GM12878 (cell line): ENCODE data around the gene CACNA1D. TPM values are rescaled to one million over a fixed set of nuclear protein-coding genes. Genes with fewer than 3 reads are reported as not detected.

Source experiments
- ATAC-seq: fragments of 200-7000 bp; cut with Tn5 transposase; 3 replicates; pipeline ENCODE4 v1.9.1; 2020; ENCODE audit warnings: mild to moderate bottlenecking, moderate library complexity
- BruUV-seq: library from RNA; stranded (reverse); fragments of 400-500 nt; replicated peaks from 2 replicates; lab custom pipeline; 2021; lab: Mats Ljungman, UMichigan
- CTCF ChIA-PET: fragments of 300-600 bp; sonication (Branson Sonifier 250); formaldehyde crosslinking; extraction: SDS; loops from one replicate; lab custom pipeline; 2021; ENCODE audit warnings: inconsistent platforms; lab: Yijun Ruan, JAX
- POLR2A ChIA-PET: fragments of 350-600 bp; formaldehyde crosslinking; extraction: SDS; loops from one replicate; lab custom pipeline; 2021; ENCODE audit warnings: inconsistent platforms; lab: Charles Lee
- RAD21 ChIA-PET: fragments of 300-600 bp; sonication (Branson Sonifier 250); formaldehyde crosslinking; loops from one replicate; lab custom pipeline; 2023; ENCODE audit warnings: antibody characterized with exemption; ENCODE audit not compliant: unreplicated experiment; lab: Charles Lee
- SMC1A ChIA-PET: fragments of 300-600 bp; sonication (Branson Sonifier 250); formaldehyde crosslinking; loops from one replicate; lab custom pipeline; 2023; ENCODE audit not compliant: unreplicated experiment, uncharacterized antibody; lab: Charles Lee
- DNase-seq: peaks from one replicate; pipeline ENCODE4 v3.0.0-alpha.2; 2011; ENCODE audit warnings: low read depth, low spot score
- FAIRE-seq: peaks from 3 replicates; lab custom pipeline; 2011; peaks lifted over from hg19 to GRCh38; lab: Jason Lieb, UNC
- H2AFZ ChIP-seq: 2 replicates; pipeline ENCODE4 v1.6.0; 2011; ENCODE audit warnings: low read depth, low read length, control low read depth; ENCODE audit not compliant: control insufficient read depth
- H3K27ac ChIP-seq: 2 replicates; pipeline ENCODE4 v1.5.1; 2011; ENCODE audit warnings: control low read depth; ENCODE audit not compliant: control insufficient read depth, insufficient read depth
- H3K27me3 ChIP-seq, 2 experiments: replicated peaks in 1 of 2; 2 replicates each; pipeline versions ENCODE4 v1.6.0 to v1.6.1; 2011; ENCODE audit warnings: low read length in 1 of 2; ENCODE audit not compliant: control insufficient read depth in 2 of 2, insufficient read depth in 2 of 2
- H3K36me3 ChIP-seq, 2 experiments: 2 replicates each; pipeline ENCODE4 v1.5.1; 2011; ENCODE audit warnings: low read length in 1 of 2; ENCODE audit not compliant: control insufficient read depth in 2 of 2, insufficient read depth in 2 of 2
- H3K4me1 ChIP-seq: 2 replicates; pipeline ENCODE4 v1.6.1; 2011; ENCODE audit warnings: mild to moderate bottlenecking, low read length, moderate library complexity, mixed read lengths; ENCODE audit not compliant: control insufficient read depth, insufficient read depth
- H3K4me2 ChIP-seq: 2 replicates; pipeline ENCODE4 v1.6.0; 2011; ENCODE audit warnings: control low read depth; ENCODE audit not compliant: control insufficient read depth, insufficient read depth
- H3K4me3 ChIP-seq: fragments of 200-600 bp; sonication (generic); 2 replicates; pipeline ENCODE4 v1.5.1; 2016
- H3K79me2 ChIP-seq: 2 replicates; pipeline ENCODE4 v1.6.0; 2011; ENCODE audit warnings: low read length; ENCODE audit not compliant: control insufficient read depth, insufficient read depth
- H3K9ac ChIP-seq: 2 replicates; pipeline ENCODE4 v1.8.0; 2011; ENCODE audit warnings: low read length, control low read depth, mixed read lengths; ENCODE audit not compliant: control insufficient read depth, insufficient read depth
- H3K9me3 ChIP-seq: replicated peaks from 3 replicates; pipeline ENCODE4 v1.5.1; 2011; ENCODE audit warnings: mild to moderate bottlenecking, low read length; ENCODE audit not compliant: control insufficient read depth, insufficient read depth
- H4K20me1 ChIP-seq: 2 replicates; pipeline ENCODE4 v1.6.0; 2011; ENCODE audit not compliant: control insufficient read depth, insufficient read depth
- ATF7 ChIP-seq: fragments of 450-650 bp; IDR thresholded peaks from 2 replicates; pipeline ENCODE4 v1.6.1; 2016; ENCODE audit warnings: low read depth, mild to moderate bottlenecking
- BACH1 ChIP-seq: fragments of 450-650 bp; IDR thresholded peaks from 2 replicates; pipeline ENCODE4 v1.6.1; 2017; ENCODE audit warnings: mild to moderate bottlenecking, borderline replicate concordance
- CREB1 ChIP-seq: IDR thresholded peaks from 2 replicates; pipeline ENCODE4 v1.6.1; 2012; ENCODE audit warnings: low read depth, mild to moderate bottlenecking, inconsistent platforms
- EED ChIP-seq: sonication (generic); IDR thresholded peaks from 2 replicates; pipeline ENCODE4 v1.6.1; 2016; ENCODE audit warnings: antibody characterized with exemption, low read depth
- EGR1 ChIP-seq, 2 experiments: IDR thresholded peaks; 1 replicate in 1 of 2; 2 replicates in 1 of 2; pipeline ENCODE4 v1.6.1; 2011 to 2012; ENCODE audit warnings: low read depth in 2 of 2, low read length in 2 of 2, borderline replicate concordance in 1 of 2, mild to moderate bottlenecking in 1 of 2, moderate library complexity in 1 of 2
- HDAC6 ChIP-seq: fragments of 200-600 bp; sonication (generic); IDR thresholded peaks from one replicate; pipeline ENCODE4 v1.8.0; 2017; ENCODE audit warnings: antibody characterized with exemption; ENCODE audit not compliant: unreplicated experiment
- NFYA ChIP-seq: IDR thresholded peaks from 2 replicates; pipeline ENCODE4 v1.6.1; 2011; ENCODE audit warnings: low read depth, mild to moderate bottlenecking, low read length, improper control_type of control experiment, borderline replicate concordance
- SIN3A ChIP-seq: IDR thresholded peaks from 2 replicates; pipeline ENCODE4 v1.6.1; 2012; ENCODE audit warnings: low read depth, low read length, improper control_type of control experiment
- SMC3 ChIP-seq: IDR thresholded peaks from 2 replicates; pipeline ENCODE4 v1.6.1; 2011; ENCODE audit warnings: low read length, improper control_type of control experiment, borderline replicate concordance
- SRF ChIP-seq, 2 experiments: IDR thresholded peaks; 2 replicates each; pipeline ENCODE4 v1.6.1; 2011; ENCODE audit warnings: low read depth in 2 of 2, low read length in 2 of 2, mild to moderate bottlenecking in 1 of 2, moderate library complexity in 1 of 2
- SUZ12 ChIP-seq: fragments of 200-600 bp; sonication (generic); IDR thresholded peaks from one replicate; pipeline ENCODE4 v1.6.1; 2018; ENCODE audit warnings: antibody characterized with exemption, mild to moderate bottlenecking; ENCODE audit not compliant: unreplicated experiment
- ZNF384 ChIP-seq: IDR thresholded peaks from 2 replicates; pipeline ENCODE4 v1.6.1; 2012; ENCODE audit warnings: low read depth, mild to moderate bottlenecking, low read length, improper control_type of control experiment, borderline replicate concordance
- WGBS: methylation state at CpG from one replicate; pipeline ENCODE4 v1.1.6; 2016; ENCODE audit warnings: low lambda C conversion rate; ENCODE audit not compliant: insufficient replicate concordance, insufficient coverage; ENCODE audit errors: missing lambda C conversion rate; 5-methylcytosine and 5-hydroxymethylcytosine counted together
- in situ Hi-C: fragments of 300-500 bp; cut with MboI; formaldehyde crosslinking; loops from 9 replicates; pipeline ENCODE4 v1.14.3; 2018; ENCODE audit warnings: mixed read lengths
- intact Hi-C: fragments of 100-400 bp; cut with micrococcal nuclease; formaldehyde crosslinking; loops from one replicate; pipeline ENCODE4 v1.14.2; 2022; ENCODE audit not compliant: unreplicated experiment
- polyA plus RNA-seq, 11 experiments: library from polyadenylated mRNA; depleted of rRNA in 4 of 11; unstranded in 6 of 11; stranded (reverse) in 5 of 11; fragments of >200 nt; fragmentation: Nextera tagmentation in 4 of 11; fragmentation: Illumina TruSeq in 1 of 11; extraction: Ambion mirVana in 4 of 11; extraction: Trizol in 1 of 11; gene quantifications; 1 replicate in 1 of 11; 2 replicates in 10 of 11; pipeline versions ENCODE4 v1.2.1 to v1.2.3, GENCODE V29; 2011 to 2016; ENCODE audit warnings: inconsistent platforms in 2 of 11, missing spikeins in 2 of 11, low read depth in 1 of 11
- total RNA-seq, 4 experiments: library from RNA; depleted of rRNA in 3 of 4; stranded (reverse); fragments of >200 nt in 3 of 4; fragmentation: Illumina TruSeq in 1 of 4; extraction: Trizol in 1 of 4; gene quantifications; 2 replicates each; pipeline versions ENCODE4 v1.2.1 to v1.2.3, GENCODE V29; 2013 to 2021
- TF ChIP-seq, protein P1 (sequence below): fragments of 450-650 bp; IDR thresholded peaks from 2 replicates; pipeline ENCODE4 v1.6.1; 2018; ENCODE audit warnings: borderline replicate concordance, mild to moderate bottlenecking; ENCODE audit not compliant: partially characterized antibody

The CACNA1D gene
- total and polyA plus RNA-seq, 10 of the 15 experiments (the other 5 are each of a cell fraction or from before 2014, with no cell fraction given), result 0.21 to 24.4 (median 1.6) TPM

GRCh38 chr3:53534216-53534615 is 39.8 kb downstream of the CACNA1D start:
- H3K79me2 ChIP-seq, result no peaks in the 10 kb centered on the region
- no peak overlapping the region for H3K27ac ChIP-seq
- no peaks in the 10 kb centered on the region for H3K27me3 ChIP-seq
- H2AFZ ChIP-seq, result no peak overlapping the region
- H4K20me1 ChIP-seq, result no peaks in the 10 kb centered on the region
- CTCF ChIA-PET, result interaction anchor here (1.0 to 1.4 kb wide), 2 partner anchors 175 to 176 kb away, joined by 3 to 6 read pairs; no protein-coding TSS in a partner anchor
- no peaks in the 10 kb centered on the region for H3K4me1 ChIP-seq
- H3K36me3 ChIP-seq, result no peaks in the 10 kb centered on the region
- RAD21 ChIA-PET, result no interaction called here
- POLR2A ChIA-PET, result no interaction called here
- in situ Hi-C loops (no loop called here), intact Hi-C loops (loop anchor here (5.0 kb wide), 1 partner anchor 178 kb away; no protein-coding TSS in a partner anchor)
- ATAC-seq (no peak), FAIRE-seq (no peak), DNase-seq (no peak)
- H3K4me3 ChIP-seq, result no peak overlapping the region
- no peaks in the 10 kb centered on the region for H3K9me3 ChIP-seq
- 29% methylated on average over 9 of the region's 9 CpGs for WGBS
- no peak overlapping the region for H3K4me2 ChIP-seq
- SMC1A ChIA-PET, result interaction anchor here (0.6 kb wide), 1 partner anchor 120 kb away, joined by 3 read pairs; no protein-coding TSS in a partner anchor
- no TSS peak for BruUV-seq
- TF ChIP-seq SRF (IDR thresholded peaks at IDR 0.05; ENCODE audit: low read depth in 2 of 2, low read length in 2 of 2), result no peak
- TF ChIP-seq SMC3, result no peak
- no peak for TF ChIP-seq ATF7
- TF ChIP-seq BACH1, result no peak
- no peak for TF ChIP-seq EGR1 (IDR thresholded peaks at IDR 0.05; ENCODE audit: borderline replicate concordance in 1 of 2, low read depth in 2 of 2, low read length in 2 of 2)
- no peak for TF ChIP-seq EED
- no peak for TF ChIP-seq NFYA
- no peak for TF ChIP-seq HDAC6
- TF ChIP-seq, protein P1, sequence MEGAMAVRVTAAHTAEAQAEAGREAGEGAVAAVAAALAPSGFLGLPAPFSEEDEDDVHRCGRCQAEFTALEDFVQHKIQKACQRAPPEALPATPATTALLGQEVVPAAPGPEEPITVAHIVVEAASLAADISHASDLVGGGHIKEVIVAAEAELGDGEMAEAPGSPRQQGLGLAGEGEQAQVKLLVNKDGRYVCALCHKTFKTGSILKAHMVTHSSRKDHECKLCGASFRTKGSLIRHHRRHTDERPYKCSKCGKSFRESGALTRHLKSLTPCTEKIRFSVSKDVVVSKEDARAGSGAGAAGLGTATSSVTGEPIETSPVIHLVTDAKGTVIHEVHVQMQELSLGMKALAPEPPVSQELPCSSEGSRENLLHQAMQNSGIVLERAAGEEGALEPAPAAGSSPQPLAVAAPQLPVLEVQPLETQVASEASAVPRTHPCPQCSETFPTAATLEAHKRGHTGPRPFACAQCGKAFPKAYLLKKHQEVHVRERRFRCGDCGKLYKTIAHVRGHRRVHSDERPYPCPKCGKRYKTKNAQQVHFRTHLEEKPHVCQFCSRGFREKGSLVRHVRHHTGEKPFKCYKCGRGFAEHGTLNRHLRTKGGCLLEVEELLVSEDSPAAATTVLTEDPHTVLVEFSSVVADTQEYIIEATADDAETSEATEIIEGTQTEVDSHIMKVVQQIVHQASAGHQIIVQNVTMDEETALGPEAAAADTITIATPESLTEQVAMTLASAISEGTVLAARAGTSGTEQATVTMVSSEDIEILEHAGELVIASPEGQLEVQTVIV, result no peak
- TF ChIP-seq SIN3A, result no peak
- TF ChIP-seq CREB1, result no peak
- TF ChIP-seq ZNF384, result no peak
- TF ChIP-seq SUZ12, result no peak
- H3K9ac ChIP-seq, result no peak overlapping the region
